Stimulated activated CD4-positive, alpha-beta T cell treated with anti-CD3 and anti-CD28 coated beads, TNF-alpha, amount 100 ng/mL, for 4 hours (primary cell): Measurements from ENCODE around the gene GALNTL6.

ENCODE experiments used
- DNase-seq, 3 experiments: peaks; one replicate each; pipeline ENCODE4 v3.0.0-alpha.2; 2020; ENCODE audit warnings: low read depth in 3 of 3

The GALNTL6 gene

GRCh38 chr4:171880136-171880535, 66.9 kb downstream of the GALNTL6 start:
- no peak for DNase-seq

GRCh38 chr4:171889681-171890080, 76.5 kb downstream of the GALNTL6 start:
- no peak for DNase-seq

GRCh38 chr4:171891038-171891437, 77.8 kb downstream of the GALNTL6 start:
- DNase-seq, result no peak

- no peak for DNase-seq
These were observed 83.2 kb downstream of the GALNTL6 start for GRCh38 chr4:171896426-171896825.

GRCh38 chr4:171919314-171919713, 106.1 kb downstream of the GALNTL6 start:
- DNase-seq, result no peak

GRCh38 chr4:171920901-171921300, 107.7 kb downstream of the GALNTL6 start:
- no peak for DNase-seq

- DNase-seq, result no peak
These were observed 111.7 kb downstream of the GALNTL6 start for GRCh38 chr4:171924746-171925376.

GRCh38 chr4:171928336-171928735, 115.1 kb downstream of the GALNTL6 start:
- no peak for DNase-seq

DNA sequence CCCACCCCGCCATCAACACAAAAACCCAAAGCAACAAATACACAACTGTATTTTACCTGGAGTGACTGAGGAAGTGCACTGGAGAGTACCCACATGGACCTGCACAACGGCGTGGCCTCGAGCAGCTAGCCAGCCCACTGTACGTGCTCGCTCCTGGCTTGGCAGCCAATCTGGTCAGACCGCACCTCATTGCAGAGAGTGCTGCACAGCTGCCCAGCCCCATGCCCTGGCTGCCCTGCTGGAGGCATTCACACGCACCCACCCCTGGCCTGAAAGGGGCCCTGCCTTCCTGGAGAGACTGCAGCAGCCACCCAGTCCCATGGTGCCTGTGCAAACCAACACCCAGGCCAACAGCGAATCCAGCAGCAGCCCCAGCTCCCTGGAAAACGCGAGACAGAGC, 116.3 kb downstream of the GALNTL6 start:
- DNase-seq, result no peak

- no peak for DNase-seq
These were observed 116.7 kb downstream of the GALNTL6 start for GRCh38 chr4:171929907-171930306.

DNA sequence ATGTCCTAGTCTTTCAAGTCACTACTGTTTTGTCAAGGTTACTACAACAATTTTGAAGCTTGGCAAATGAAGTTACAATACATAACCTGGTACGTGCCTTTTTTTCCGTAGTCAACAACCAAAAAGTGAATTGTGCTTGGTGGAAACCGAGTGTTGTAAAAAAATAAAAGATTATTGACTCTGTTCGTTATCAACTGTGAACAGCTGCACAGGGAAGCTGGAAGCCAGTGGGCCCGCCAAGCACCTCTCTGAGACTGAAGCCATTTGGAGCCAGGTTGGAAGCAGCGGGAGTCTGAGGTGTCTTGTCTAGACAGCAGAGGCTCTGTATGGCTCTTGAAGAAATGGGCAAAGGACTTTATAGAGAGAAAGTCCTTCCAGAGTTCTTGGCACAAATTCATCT, 119.0 kb downstream of the GALNTL6 start:
- no peak for DNase-seq

DNA sequence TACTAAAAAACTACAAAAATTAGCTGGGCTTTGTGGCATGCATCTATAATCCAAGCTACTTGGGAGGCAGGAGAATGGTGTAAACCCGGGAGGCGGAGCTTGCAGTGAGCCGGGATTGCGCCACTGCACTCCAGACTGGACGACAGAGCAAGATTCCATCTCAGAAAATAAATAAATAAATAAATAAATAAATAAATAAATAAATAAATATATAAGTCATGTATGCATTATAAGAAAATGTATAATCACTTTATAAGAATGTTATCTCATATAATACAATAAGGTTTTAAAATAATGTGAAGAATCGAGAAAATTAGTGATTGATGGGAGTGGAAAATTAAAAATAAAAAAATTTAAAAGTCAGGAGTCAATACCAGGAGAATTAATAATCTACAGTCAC, 127.5 kb downstream of the GALNTL6 start:
- no peak for DNase-seq

- no peak for DNase-seq
These were observed 134.2 kb downstream of the GALNTL6 start for GRCh38 chr4:171947400-171947799.

DNA sequence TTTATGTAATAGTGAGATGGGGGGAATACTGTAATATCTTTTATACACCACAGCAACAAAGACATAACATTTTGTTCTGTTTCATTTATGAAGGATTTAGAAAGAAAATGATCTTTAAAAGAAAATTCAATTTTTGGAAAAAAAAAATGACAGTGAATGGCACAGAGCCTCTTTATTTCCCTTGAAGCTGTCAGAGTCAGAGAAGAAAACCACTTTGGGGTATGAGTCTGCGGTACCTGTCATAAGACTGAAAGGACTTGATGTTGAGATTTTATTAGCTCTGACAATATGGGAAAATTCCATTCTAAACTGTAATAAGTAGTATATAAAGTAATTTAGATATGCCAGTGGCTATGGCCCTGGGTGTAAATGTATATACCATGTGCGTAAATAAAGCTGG, 134.8 kb downstream of the GALNTL6 start:
- DNase-seq, result no peak

DNA sequence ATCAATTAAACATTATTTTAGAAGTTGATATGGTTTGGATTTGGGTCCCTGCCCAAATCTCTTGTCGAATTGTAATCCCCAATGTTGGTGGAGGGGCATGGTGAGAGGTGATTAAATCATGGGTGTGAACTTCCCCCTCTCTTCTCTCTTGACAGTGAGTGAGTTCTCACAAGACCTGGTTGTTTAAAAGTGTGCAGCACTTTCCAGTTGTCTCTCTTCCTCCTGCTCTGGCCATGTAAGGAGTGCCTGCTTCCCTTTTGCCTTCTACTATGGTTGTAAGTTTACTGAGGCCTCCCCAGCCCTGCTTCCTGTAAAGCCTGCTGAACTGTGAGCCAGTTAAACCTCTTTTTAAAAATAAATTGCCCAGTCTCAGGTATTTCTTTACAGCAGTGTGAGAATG, 141.4 kb downstream of the GALNTL6 start:
- no peak for DNase-seq

DNA sequence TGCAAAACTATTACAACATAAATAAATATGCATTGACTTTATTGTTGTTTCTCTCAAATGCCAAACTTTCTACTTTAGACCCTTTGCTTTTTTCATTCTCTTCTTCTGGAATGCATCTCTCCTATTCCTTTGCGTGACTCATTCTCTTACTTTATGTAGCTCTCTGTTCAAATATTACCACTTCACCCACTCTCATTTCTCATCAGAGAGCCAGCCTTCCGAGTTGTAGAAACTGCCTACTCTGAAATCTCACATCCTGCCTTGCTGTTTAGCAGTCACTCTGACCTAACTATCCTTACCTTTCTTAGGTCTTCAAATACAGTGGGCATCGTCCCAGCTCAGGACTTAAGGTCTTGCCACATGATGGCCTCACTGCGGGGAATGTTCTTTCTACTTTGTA, 143.5 kb downstream of the GALNTL6 start:
- DNase-seq, result no peak

DNA sequence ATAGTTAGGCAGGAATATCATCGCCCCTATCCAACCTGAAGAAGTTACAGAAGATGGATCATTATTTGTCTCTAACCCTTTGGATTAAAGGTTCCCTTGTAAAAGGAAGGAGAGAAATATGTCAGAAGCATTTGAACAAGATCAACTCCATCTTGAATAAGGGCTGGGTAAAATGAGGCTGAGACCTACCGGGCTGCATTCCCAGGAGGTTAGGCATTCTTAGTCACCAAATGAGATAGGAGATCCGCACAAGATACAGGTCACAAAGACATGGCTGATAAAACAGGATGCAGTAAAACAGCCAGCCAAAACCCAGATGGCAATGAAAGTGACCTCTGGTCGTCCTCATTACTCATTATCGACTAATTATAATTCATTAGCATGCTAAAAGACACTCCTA, 148.9 kb downstream of the GALNTL6 start:
- DNase-seq, result no peak

GRCh38 chr4:171966356-171966755, 153.2 kb downstream of the GALNTL6 start:
- no peak for DNase-seq

- no peak for DNase-seq
These were observed 165.0 kb downstream of the GALNTL6 start for GRCh38 chr4:171978216-171978615.

- no peak for DNase-seq
These were observed 166.3 kb downstream of the GALNTL6 start for GRCh38 chr4:171979461-171979860.

DNA sequence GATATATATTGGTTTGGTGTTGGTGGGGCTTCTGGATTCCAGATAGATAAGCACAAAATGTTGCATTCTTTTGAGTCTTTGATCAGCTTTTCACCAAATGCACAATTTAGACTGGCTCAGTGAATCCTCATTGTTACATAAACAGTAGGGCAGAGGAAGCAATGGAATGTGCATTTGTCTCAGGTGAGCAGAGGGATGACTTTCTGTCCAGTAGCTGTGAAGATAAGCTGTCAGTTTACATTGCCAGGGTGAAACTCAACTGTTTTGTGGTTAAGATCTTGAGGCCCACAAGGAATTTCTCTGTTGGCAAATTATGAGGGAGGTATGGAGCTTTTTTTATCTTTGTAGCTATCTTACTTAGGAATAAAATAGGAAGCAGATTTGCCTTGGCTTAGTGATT, 168.0 kb downstream of the GALNTL6 start:
- no peak for DNase-seq

- no peak for DNase-seq
These were observed 171.0 kb downstream of the GALNTL6 start for GRCh38 chr4:171983935-171984805.

GRCh38 chr4:171985129-171985528, 171.9 kb downstream of the GALNTL6 start:
- no peak for DNase-seq
